ENCODE results near the gene B3GNT7. TPM values are rescaled to one million over a fixed set of nuclear protein-coding genes. Genes with fewer than 3 reads are reported as not detected.

Gene B3GNT7
- polyA plus RNA-seq, 1 donor from 2014 or later, result 0.67 TPM

- no peaks in the 10 kb centered on the region for H3K27me3 ChIP-seq (ENCODE audit: insufficient read depth, low read depth, low read length)
- H3K27ac ChIP-seq (ENCODE audit: low read length), result no peak overlapping the region
- H3K9me2 ChIP-seq (ENCODE audit: insufficient read depth, low read length), result no peaks in the 10 kb centered on the region
- H3K9me3 ChIP-seq (ENCODE audit: low read length), result no peaks in the 10 kb centered on the region
- no peak overlapping the region for H3K9ac ChIP-seq (ENCODE audit: low read length)
- no peaks in the 10 kb centered on the region for H3K36me3 ChIP-seq (ENCODE audit: insufficient read depth, low read length)
- TF ChIP-seq SMC3 (conservative IDR thresholded peaks at IDR 0.05; ENCODE audit: poor library complexity) (no peak), RAD21 (conservative IDR thresholded peaks at IDR 0.05) (no peak), EP300 (conservative IDR thresholded peaks at IDR 0.05; ENCODE audit: poor library complexity, severe bottlenecking) (no peak), MXI1 (conservative IDR thresholded peaks at IDR 0.05; ENCODE audit: poor library complexity, severe bottlenecking) (no peak), TAF1 (IDR thresholded peaks at IDR 0.05; ENCODE audit: low read depth) (no peak), POLR2AphosphoS5 (IDR thresholded peaks at IDR 0.05) (no peak), EZH2 (IDR thresholded peaks at IDR 0.05; ENCODE audit: borderline replicate concordance, insufficient read depth, low read length, poor library complexity, severe bottlenecking) (no peak)
- TF ChIP-seq, protein P1, sequence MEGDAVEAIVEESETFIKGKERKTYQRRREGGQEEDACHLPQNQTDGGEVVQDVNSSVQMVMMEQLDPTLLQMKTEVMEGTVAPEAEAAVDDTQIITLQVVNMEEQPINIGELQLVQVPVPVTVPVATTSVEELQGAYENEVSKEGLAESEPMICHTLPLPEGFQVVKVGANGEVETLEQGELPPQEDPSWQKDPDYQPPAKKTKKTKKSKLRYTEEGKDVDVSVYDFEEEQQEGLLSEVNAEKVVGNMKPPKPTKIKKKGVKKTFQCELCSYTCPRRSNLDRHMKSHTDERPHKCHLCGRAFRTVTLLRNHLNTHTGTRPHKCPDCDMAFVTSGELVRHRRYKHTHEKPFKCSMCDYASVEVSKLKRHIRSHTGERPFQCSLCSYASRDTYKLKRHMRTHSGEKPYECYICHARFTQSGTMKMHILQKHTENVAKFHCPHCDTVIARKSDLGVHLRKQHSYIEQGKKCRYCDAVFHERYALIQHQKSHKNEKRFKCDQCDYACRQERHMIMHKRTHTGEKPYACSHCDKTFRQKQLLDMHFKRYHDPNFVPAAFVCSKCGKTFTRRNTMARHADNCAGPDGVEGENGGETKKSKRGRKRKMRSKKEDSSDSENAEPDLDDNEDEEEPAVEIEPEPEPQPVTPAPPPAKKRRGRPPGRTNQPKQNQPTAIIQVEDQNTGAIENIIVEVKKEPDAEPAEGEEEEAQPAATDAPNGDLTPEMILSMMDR (IDR thresholded peaks at IDR 0.05; ENCODE audit: poor library complexity, severe bottlenecking), result no peak
- no peak overlapping the region for H2AFZ ChIP-seq (ENCODE audit: low read depth, low read length)
- H3K4me3 ChIP-seq (ENCODE audit: low read length), result no peak overlapping the region
- H3F3A ChIP-seq (ENCODE audit: insufficient read depth, low read length, poor library complexity, severe bottlenecking), result no peaks in the 10 kb centered on the region
- H4K20me1 ChIP-seq (ENCODE audit: insufficient read depth), result no peaks in the 10 kb centered on the region
- H3K4me2 ChIP-seq (ENCODE audit: low read length), result no peak overlapping the region
- no peaks in the 10 kb centered on the region for H3K79me2 ChIP-seq (replicated peaks; ENCODE audit: insufficient read depth, low read length)
These were observed 14.3 kb upstream of the B3GNT7 start for GRCh38 chr2:231380991-231381847.

- no peaks in the 10 kb centered on the region for H3K79me2 ChIP-seq (replicated peaks; ENCODE audit: insufficient read depth, low read length)
- no peaks in the 10 kb centered on the region for H3K9me2 ChIP-seq (ENCODE audit: insufficient read depth, low read length)
- no peak overlapping the region for H3K4me3 ChIP-seq (ENCODE audit: low read length)
- H3K9ac ChIP-seq (ENCODE audit: low read length), result no peak overlapping the region
- TF ChIP-seq EP300 (conservative IDR thresholded peaks at IDR 0.05; ENCODE audit: poor library complexity, severe bottlenecking) (no peak), TAF1 (IDR thresholded peaks at IDR 0.05; ENCODE audit: low read depth) (no peak), POLR2AphosphoS5 (IDR thresholded peaks at IDR 0.05) (no peak), EZH2 (IDR thresholded peaks at IDR 0.05; ENCODE audit: borderline replicate concordance, insufficient read depth, low read length, poor library complexity, severe bottlenecking) (no peak), SMC3 (conservative IDR thresholded peaks at IDR 0.05; ENCODE audit: poor library complexity) (no peak), MXI1 (conservative IDR thresholded peaks at IDR 0.05; ENCODE audit: poor library complexity, severe bottlenecking) (no peak), RAD21 (conservative IDR thresholded peaks at IDR 0.05) (no peak)
- TF ChIP-seq, protein P2, sequence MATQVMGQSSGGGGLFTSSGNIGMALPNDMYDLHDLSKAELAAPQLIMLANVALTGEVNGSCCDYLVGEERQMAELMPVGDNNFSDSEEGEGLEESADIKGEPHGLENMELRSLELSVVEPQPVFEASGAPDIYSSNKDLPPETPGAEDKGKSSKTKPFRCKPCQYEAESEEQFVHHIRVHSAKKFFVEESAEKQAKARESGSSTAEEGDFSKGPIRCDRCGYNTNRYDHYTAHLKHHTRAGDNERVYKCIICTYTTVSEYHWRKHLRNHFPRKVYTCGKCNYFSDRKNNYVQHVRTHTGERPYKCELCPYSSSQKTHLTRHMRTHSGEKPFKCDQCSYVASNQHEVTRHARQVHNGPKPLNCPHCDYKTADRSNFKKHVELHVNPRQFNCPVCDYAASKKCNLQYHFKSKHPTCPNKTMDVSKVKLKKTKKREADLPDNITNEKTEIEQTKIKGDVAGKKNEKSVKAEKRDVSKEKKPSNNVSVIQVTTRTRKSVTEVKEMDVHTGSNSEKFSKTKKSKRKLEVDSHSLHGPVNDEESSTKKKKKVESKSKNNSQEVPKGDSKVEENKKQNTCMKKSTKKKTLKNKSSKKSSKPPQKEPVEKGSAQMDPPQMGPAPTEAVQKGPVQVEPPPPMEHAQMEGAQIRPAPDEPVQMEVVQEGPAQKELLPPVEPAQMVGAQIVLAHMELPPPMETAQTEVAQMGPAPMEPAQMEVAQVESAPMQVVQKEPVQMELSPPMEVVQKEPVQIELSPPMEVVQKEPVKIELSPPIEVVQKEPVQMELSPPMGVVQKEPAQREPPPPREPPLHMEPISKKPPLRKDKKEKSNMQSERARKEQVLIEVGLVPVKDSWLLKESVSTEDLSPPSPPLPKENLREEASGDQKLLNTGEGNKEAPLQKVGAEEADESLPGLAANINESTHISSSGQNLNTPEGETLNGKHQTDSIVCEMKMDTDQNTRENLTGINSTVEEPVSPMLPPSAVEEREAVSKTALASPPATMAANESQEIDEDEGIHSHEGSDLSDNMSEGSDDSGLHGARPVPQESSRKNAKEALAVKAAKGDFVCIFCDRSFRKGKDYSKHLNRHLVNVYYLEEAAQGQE (IDR thresholded peaks at IDR 0.05; ENCODE audit: borderline replicate concordance), result no peak
- TF ChIP-seq, protein P1 (IDR thresholded peaks at IDR 0.05; ENCODE audit: poor library complexity, severe bottlenecking), result no peak
- H2AFZ ChIP-seq (ENCODE audit: low read depth, low read length), result no peak overlapping the region
- no peaks in the 10 kb centered on the region for H3K36me3 ChIP-seq (ENCODE audit: insufficient read depth, low read length)
- H3K27ac ChIP-seq (ENCODE audit: low read length), result no peak overlapping the region
- H4K20me1 ChIP-seq (ENCODE audit: insufficient read depth), result no peaks in the 10 kb centered on the region
- H3K27me3 ChIP-seq (ENCODE audit: insufficient read depth, low read depth, low read length), result no peaks in the 10 kb centered on the region
- no peak overlapping the region for H3K4me2 ChIP-seq (ENCODE audit: low read length)
- no peaks in the 10 kb centered on the region for H3K9me3 ChIP-seq (ENCODE audit: low read length)
- no peaks in the 10 kb centered on the region for H3F3A ChIP-seq (ENCODE audit: insufficient read depth, low read length, poor library complexity, severe bottlenecking)
These were observed 13.4 kb upstream of the B3GNT7 start for GRCh38 chr2:231382116-231382515.
